ENCODE measurements around the gene FNDC3A. TPM values are rescaled to one million over a fixed set of nuclear protein-coding genes. Genes with fewer than 3 reads are reported as not detected.

FNDC3A gene
- total and polyA plus RNA-seq, 8 donors: 13.0 to 131 (median 26.2) TPM

- Histone ChIP-seq H3K27me3 (no peaks in the 10 kb centered on the region), H3K9me3 (no peaks in the 10 kb centered on the region), H3K27ac (no peak overlapping the region), H3K36me3 (no peaks in the 10 kb centered on the region), H3K4me1 (peaks cover 0 to 12% (median 3%) of the 10 kb centered on the region in 4 donors), H3K4me3 (no peak overlapping the region)
- no peak for DNase-seq
- TF ChIP-seq POLR2A (IDR thresholded peaks at IDR 0.05) (no peak), CTCF (IDR thresholded peaks at IDR 0.05) (no peak), POLR2AphosphoS5 (IDR thresholded peaks at IDR 0.05) (no peak), EP300 (IDR thresholded peaks at IDR 0.05) (no peak)
- intact Hi-C loops (cut with DNase I; ENCODE audit: low total_unique reads): no loop called here
- 56 to 79% (median 66%) methylated on average over 1 of the region's 1 CpG for WGBS, 5 donors
Observed at GRCh38 chr13:49021953-49022352, 46.2 kb downstream of the FNDC3A start.

GRCh38 chr13:49022472-49023144, 46.9 kb downstream of the FNDC3A start:
- no peaks in the 10 kb centered on the region for H3K9me3 ChIP-seq
- no peaks in the 10 kb centered on the region for H3K27me3 ChIP-seq
- 79 to 87% (median 85%) methylated on average over 2 of the region's 2 CpGs for WGBS, 5 donors
- intact Hi-C loops (cut with DNase I; ENCODE audit: low total_unique reads): no loop called here
- H3K27ac ChIP-seq: no peak overlapping the region
- DNase-seq: no peak
- H3K4me1 ChIP-seq: peaks cover 0 to 12% (median 3%) of the 10 kb centered on the region in 4 donors
- H3K36me3 ChIP-seq: no peaks in the 10 kb centered on the region
- TF ChIP-seq POLR2AphosphoS5 (IDR thresholded peaks at IDR 0.05) (no peak), CTCF (IDR thresholded peaks at IDR 0.05) (no peak), EP300 (IDR thresholded peaks at IDR 0.05) (no peak), POLR2A (IDR thresholded peaks at IDR 0.05) (no peak)
- H3K4me3 ChIP-seq: no peak overlapping the region

- no peak for DNase-seq
- TF ChIP-seq EP300 (IDR thresholded peaks at IDR 0.05): no peak
- TF ChIP-seq CTCF (IDR thresholded peaks at IDR 0.05): no peak
- no peak for TF ChIP-seq POLR2A (IDR thresholded peaks at IDR 0.05)
- no peak for TF ChIP-seq POLR2AphosphoS5 (IDR thresholded peaks at IDR 0.05)
Observed at GRCh38 chr13:49023431-49023830, 47.7 kb downstream of the FNDC3A start.

DNA sequence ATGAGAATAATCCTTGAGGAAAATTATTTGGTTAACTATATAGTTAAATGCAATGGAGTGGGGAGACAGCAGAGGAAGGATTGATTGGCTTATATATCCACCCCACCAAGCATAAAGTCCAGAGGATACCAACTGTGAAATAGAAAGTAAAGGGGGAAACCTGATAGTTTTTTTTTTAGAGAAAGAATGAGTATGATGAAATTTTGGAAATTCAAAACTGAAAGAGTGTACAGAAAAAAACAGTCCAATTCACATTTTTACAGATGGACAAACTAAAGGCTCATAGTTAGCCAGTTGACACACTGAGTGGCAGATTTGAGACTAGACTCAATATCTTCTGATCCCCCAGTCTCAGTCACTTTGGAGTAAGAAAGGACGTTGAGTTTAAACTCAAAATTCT, 51.1 kb downstream of the FNDC3A start:
- intact Hi-C loops (cut with DNase I; ENCODE audit: low total_unique reads): no loop called here
- Histone ChIP-seq H3K4me1 (no peaks in the 10 kb centered on the region), H3K4me3 (no peak overlapping the region), H3K27me3 (no peaks in the 10 kb centered on the region), H3K27ac (no peak overlapping the region), H3K9me3 (no peaks in the 10 kb centered on the region), H3K36me3 (no peaks in the 10 kb centered on the region)
- 0 to 46% (median 0%) methylated on average over 1 of the region's 1 CpG for WGBS, 5 donors
- TF ChIP-seq CTCF (IDR thresholded peaks at IDR 0.05) (no peak), POLR2A (IDR thresholded peaks at IDR 0.05) (no peak), POLR2AphosphoS5 (IDR thresholded peaks at IDR 0.05) (no peak), EP300 (IDR thresholded peaks at IDR 0.05) (no peak)
- DNase-seq: no peak

More at GRCh38 chr13:49023431-49023830, 47.7 kb downstream of the FNDC3A start:
- no peaks in the 10 kb centered on the region for H3K27me3 ChIP-seq
- intact Hi-C loops (cut with DNase I; ENCODE audit: low total_unique reads): no loop called here
- H3K4me1 ChIP-seq: peaks cover 0 to 12% (median 3%) of the 10 kb centered on the region in 4 donors
- H3K9me3 ChIP-seq: no peaks in the 10 kb centered on the region
- no peak overlapping the region for H3K4me3 ChIP-seq
- H3K36me3 ChIP-seq: no peaks in the 10 kb centered on the region
- H3K27ac ChIP-seq: no peak overlapping the region

Measured in stomach (tissue), 9 donors.